IMR-90 (cell line): Measurements from ENCODE around the gene EPS8.

ENCODE experiments used
- BHLHE40 ChIP-seq: fragments of 150-350 bp; IDR thresholded peaks from 2 replicates; pipeline ENCODE4 v1.6.1; 2016; ENCODE audit warnings: mild to moderate bottlenecking, low read depth, low read length
- CEBPB ChIP-seq: IDR thresholded peaks from 2 replicates; pipeline ENCODE4 v1.6.1; 2012; ENCODE audit warnings: low read depth, low read length, improper control_type of control experiment
- MAZ ChIP-seq: IDR thresholded peaks from 2 replicates; pipeline ENCODE4 v1.6.1; 2012; ENCODE audit warnings: low read depth, mild to moderate bottlenecking, low read length, improper control_type of control experiment, moderate library complexity, borderline replicate concordance
- POLR2A ChIP-seq: IDR thresholded peaks from 2 replicates; pipeline ENCODE4 v1.6.1; 2012; ENCODE audit warnings: mild to moderate bottlenecking, low read depth, low read length
- RAD21 ChIP-seq: IDR thresholded peaks from 2 replicates; pipeline ENCODE4 v1.6.1; 2012; ENCODE audit warnings: low read length, improper control_type of control experiment
- RCOR1 ChIP-seq: IDR thresholded peaks from 2 replicates; pipeline ENCODE4 v1.6.1; 2012; ENCODE audit warnings: mild to moderate bottlenecking, low read length, improper control_type of control experiment; ENCODE audit not compliant: insufficient replicate concordance
- RFX5 ChIP-seq: IDR thresholded peaks from 2 replicates; pipeline ENCODE4 v1.8.0; 2012; ENCODE audit warnings: low read depth, mild to moderate bottlenecking, low read length, moderate library complexity
- TF ChIP-seq, protein P1 (sequence below): conservative IDR thresholded peaks from 2 replicates; pipeline ENCODE4 v1.5.1; 2012; ENCODE audit warnings: mild to moderate bottlenecking, low read depth, low read length, improper control_type of control experiment
- TF ChIP-seq, protein P2 (sequence below): fragments of 150-350 bp; IDR thresholded peaks from 2 replicates; pipeline ENCODE4 v1.6.1; 2017; ENCODE audit warnings: mild to moderate bottlenecking, antibody characterized with exemption, low read length, low read depth

DNA sequence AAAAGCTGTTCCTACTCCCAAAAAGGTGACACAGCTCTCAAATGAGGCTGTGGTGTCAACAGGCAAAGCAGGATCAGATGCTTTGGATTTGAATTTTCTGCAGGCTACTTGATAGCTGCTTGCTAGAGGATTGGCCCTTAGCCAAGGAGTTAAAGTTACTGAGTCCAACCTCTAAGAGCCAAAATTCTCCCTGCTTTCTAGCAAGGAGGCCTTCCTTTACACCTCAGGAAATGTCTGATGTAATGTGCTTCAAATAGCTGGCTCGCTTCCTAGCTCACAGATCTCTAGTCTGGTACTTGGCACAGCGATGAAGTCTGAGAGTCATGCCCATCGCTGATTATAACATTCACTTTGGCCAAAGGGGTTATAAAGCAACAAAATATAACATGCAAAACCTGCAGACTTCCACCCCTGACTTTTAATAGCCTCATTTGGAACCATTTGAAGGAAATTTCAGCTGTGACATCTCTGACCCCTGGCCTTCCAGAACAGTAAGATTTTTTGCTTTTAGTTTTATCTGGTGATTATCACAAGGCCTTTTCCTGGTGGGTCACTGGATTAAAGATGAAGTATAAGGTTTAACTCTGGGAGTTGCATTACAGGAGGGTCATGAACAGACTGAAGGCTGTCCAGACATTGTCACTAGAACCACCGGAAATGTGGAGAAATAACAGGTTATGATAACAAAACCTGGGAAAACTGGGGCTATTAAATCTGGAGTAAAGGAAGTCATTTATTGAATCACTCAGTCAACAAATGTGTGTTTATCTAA is 189.7 kb downstream of the EPS8 start:
- TF ChIP-seq, protein P1, sequence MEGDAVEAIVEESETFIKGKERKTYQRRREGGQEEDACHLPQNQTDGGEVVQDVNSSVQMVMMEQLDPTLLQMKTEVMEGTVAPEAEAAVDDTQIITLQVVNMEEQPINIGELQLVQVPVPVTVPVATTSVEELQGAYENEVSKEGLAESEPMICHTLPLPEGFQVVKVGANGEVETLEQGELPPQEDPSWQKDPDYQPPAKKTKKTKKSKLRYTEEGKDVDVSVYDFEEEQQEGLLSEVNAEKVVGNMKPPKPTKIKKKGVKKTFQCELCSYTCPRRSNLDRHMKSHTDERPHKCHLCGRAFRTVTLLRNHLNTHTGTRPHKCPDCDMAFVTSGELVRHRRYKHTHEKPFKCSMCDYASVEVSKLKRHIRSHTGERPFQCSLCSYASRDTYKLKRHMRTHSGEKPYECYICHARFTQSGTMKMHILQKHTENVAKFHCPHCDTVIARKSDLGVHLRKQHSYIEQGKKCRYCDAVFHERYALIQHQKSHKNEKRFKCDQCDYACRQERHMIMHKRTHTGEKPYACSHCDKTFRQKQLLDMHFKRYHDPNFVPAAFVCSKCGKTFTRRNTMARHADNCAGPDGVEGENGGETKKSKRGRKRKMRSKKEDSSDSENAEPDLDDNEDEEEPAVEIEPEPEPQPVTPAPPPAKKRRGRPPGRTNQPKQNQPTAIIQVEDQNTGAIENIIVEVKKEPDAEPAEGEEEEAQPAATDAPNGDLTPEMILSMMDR = no peak
- TF ChIP-seq, protein P2, sequence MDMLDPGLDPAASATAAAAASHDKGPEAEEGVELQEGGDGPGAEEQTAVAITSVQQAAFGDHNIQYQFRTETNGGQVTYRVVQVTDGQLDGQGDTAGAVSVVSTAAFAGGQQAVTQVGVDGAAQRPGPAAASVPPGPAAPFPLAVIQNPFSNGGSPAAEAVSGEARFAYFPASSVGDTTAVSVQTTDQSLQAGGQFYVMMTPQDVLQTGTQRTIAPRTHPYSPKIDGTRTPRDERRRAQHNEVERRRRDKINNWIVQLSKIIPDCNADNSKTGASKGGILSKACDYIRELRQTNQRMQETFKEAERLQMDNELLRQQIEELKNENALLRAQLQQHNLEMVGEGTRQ = no peak
- TF ChIP-seq RAD21 (no peak), BHLHE40 (no peak), MAZ (no peak), RFX5 (no peak), POLR2A (no peak), CEBPB (no peak), RCOR1 (no peak)
